Spinal cord (tissue), 10 donors: ENCODE results near the gene PRTFDC1. TPM values are rescaled to one million over a fixed set of nuclear protein-coding genes. Genes with fewer than 3 reads are reported as not detected.

ENCODE experiments used
- DNase-seq, 6 donors: peaks; one replicate each; pipeline versions ENCODE4 v3.0.0 to v3.0.0-alpha.2; 2013 to 2015; ENCODE audit warnings: low spot score in 6 of 6, low read depth in 4 of 6
- H3K27ac ChIP-seq: one replicate; pipeline ENCODE4 v1.5.1; 2013; ENCODE audit warnings: low read depth, low read length, control low read depth
- H3K27me3 ChIP-seq: one replicate; pipeline ENCODE4 v1.6.1; 2013; ENCODE audit warnings: low read length; ENCODE audit not compliant: control insufficient read depth, insufficient read depth
- H3K36me3 ChIP-seq: one replicate; pipeline ENCODE4 v1.6.1; 2013; ENCODE audit warnings: low read length; ENCODE audit not compliant: control insufficient read depth, insufficient read depth
- H3K4me1 ChIP-seq: one replicate; pipeline ENCODE4 v1.6.1; 2013; ENCODE audit warnings: low read length; ENCODE audit not compliant: control insufficient read depth, insufficient read depth
- H3K4me3 ChIP-seq: one replicate; pipeline ENCODE4 v1.5.1; 2013; ENCODE audit warnings: low read depth, low read length, control low read depth
- H3K9me3 ChIP-seq: one replicate; pipeline ENCODE4 v1.6.1; 2013; ENCODE audit warnings: low read length; ENCODE audit not compliant: control insufficient read depth, insufficient read depth
- WGBS: methylation state at CpG from one replicate; pipeline ENCODE4 v1.1.5; 2013; ENCODE audit warnings: missing lambda C conversion rate; ENCODE audit not compliant: insufficient coverage; 5-methylcytosine and 5-hydroxymethylcytosine counted together
- polyA plus RNA-seq, 2 donors: library from polyadenylated mRNA; unstranded; fragments of 120-200 nt; gene quantifications; one replicate each; pipeline ENCODE4 v1.2.1, GENCODE V29; 2013; ENCODE audit not compliant: insufficient read length in 2 of 2
- total RNA-seq, 2 donors: library from RNA; depleted of rRNA in 1 of 2; stranded (reverse); fragments of 120-200 nt in 1 of 2; fragments of >200 nt in 1 of 2; gene quantifications; one replicate each; pipeline versions ENCODE4 v1.2.3 to v1.2.4, GENCODE V29; 2013 to 2014
- donor health status: healthy.

Gene PRTFDC1
- total and polyA plus RNA-seq, 4 donors = 28.7 to 45.4 (median 36.5) TPM

GRCh38 chr10:24898501-24898900 lies 53.9 kb downstream of the PRTFDC1 start:
- no peaks in the 10 kb centered on the region for H3K36me3 ChIP-seq
- H3K4me3 ChIP-seq = no peak overlapping the region
- no peak for DNase-seq
- no CpG with 5 or more reads among the region's 2 CpGs for WGBS
- no peak overlapping the region for H3K27ac ChIP-seq
- no peaks in the 10 kb centered on the region for H3K27me3 ChIP-seq
- no peaks in the 10 kb centered on the region for H3K9me3 ChIP-seq
- no peaks in the 10 kb centered on the region for H3K4me1 ChIP-seq

GRCh38 chr10:24897326-24897926 lies 55.0 kb downstream of the PRTFDC1 start:
- Histone ChIP-seq H3K27me3 (no peaks in the 10 kb centered on the region), H3K9me3 (no peaks in the 10 kb centered on the region), H3K36me3 (no peaks in the 10 kb centered on the region), H3K4me3 (no peak overlapping the region), H3K27ac (no peak overlapping the region), H3K4me1 (no peaks in the 10 kb centered on the region)
- DNase-seq = no peak
- 100% methylated on average over 2 of the region's 4 CpGs for WGBS

- Histone ChIP-seq H3K36me3 (no peaks in the 10 kb centered on the region), H3K4me3 (no peak overlapping the region), H3K27me3 (no peaks in the 10 kb centered on the region), H3K9me3 (no peaks in the 10 kb centered on the region), H3K4me1 (no peaks in the 10 kb centered on the region), H3K27ac (no peak overlapping the region)
- WGBS = 94% methylated on average over 5 of the region's 8 CpGs
- no peak for DNase-seq
These were observed 57.7 kb downstream of the PRTFDC1 start for GRCh38 chr10:24894728-24895127.

GRCh38 chr10:24894309-24894708 lies 58.1 kb downstream of the PRTFDC1 start:
- Histone ChIP-seq H3K27me3 (no peaks in the 10 kb centered on the region), H3K9me3 (no peaks in the 10 kb centered on the region), H3K4me1 (no peaks in the 10 kb centered on the region), H3K27ac (no peak overlapping the region), H3K4me3 (no peak overlapping the region), H3K36me3 (no peaks in the 10 kb centered on the region)
- 96% methylated on average over 4 of the region's 5 CpGs for WGBS
- no peak for DNase-seq

GRCh38 chr10:24893127-24893526 lies 59.3 kb downstream of the PRTFDC1 start:
- Histone ChIP-seq H3K27ac (no peak overlapping the region), H3K36me3 (no peaks in the 10 kb centered on the region), H3K27me3 (no peaks in the 10 kb centered on the region), H3K4me3 (no peak overlapping the region), H3K9me3 (no peaks in the 10 kb centered on the region), H3K4me1 (no peaks in the 10 kb centered on the region)
- DNase-seq = no peak
- WGBS = no CpG with 5 or more reads among the region's 2 CpGs

- H3K27ac ChIP-seq = no peak overlapping the region
- no peaks in the 10 kb centered on the region for H3K9me3 ChIP-seq
- no peaks in the 10 kb centered on the region for H3K4me1 ChIP-seq
- WGBS = no CpG with 5 or more reads among the region's 1 CpG
- no peak for DNase-seq
- H3K27me3 ChIP-seq = no peaks in the 10 kb centered on the region
- no peaks in the 10 kb centered on the region for H3K36me3 ChIP-seq
- H3K4me3 ChIP-seq = no peak overlapping the region
These were observed 60.6 kb downstream of the PRTFDC1 start for GRCh38 chr10:24891823-24892222.

- no peak for DNase-seq
- H3K4me1 ChIP-seq = no peaks in the 10 kb centered on the region
- H3K27me3 ChIP-seq = no peaks in the 10 kb centered on the region
- no peaks in the 10 kb centered on the region for H3K36me3 ChIP-seq
- H3K4me3 ChIP-seq = no peak overlapping the region
- WGBS = no CpG with 5 or more reads among the region's 1 CpG
- H3K9me3 ChIP-seq = no peaks in the 10 kb centered on the region
- H3K27ac ChIP-seq = no peak overlapping the region
These were observed 62.8 kb downstream of the PRTFDC1 start for GRCh38 chr10:24889639-24890038.

- H3K27me3 ChIP-seq = no peaks in the 10 kb centered on the region
- no peak overlapping the region for H3K27ac ChIP-seq
- no peak overlapping the region for H3K4me3 ChIP-seq
- H3K4me1 ChIP-seq = no peaks in the 10 kb centered on the region
- H3K9me3 ChIP-seq = no peaks in the 10 kb centered on the region
- H3K36me3 ChIP-seq = no peaks in the 10 kb centered on the region
- 100% methylated on average over 1 of the region's 2 CpGs for WGBS
- no peak for DNase-seq
These were observed 64.6 kb downstream of the PRTFDC1 start for GRCh38 chr10:24887855-24888231.

- Histone ChIP-seq H3K36me3 (no peaks in the 10 kb centered on the region), H3K27me3 (no peaks in the 10 kb centered on the region), H3K27ac (no peak overlapping the region), H3K9me3 (no peaks in the 10 kb centered on the region), H3K4me3 (no peak overlapping the region), H3K4me1 (no peaks in the 10 kb centered on the region)
- WGBS = 81% methylated on average over 4 of the region's 5 CpGs
- no peak for DNase-seq
These were observed 66.1 kb downstream of the PRTFDC1 start for GRCh38 chr10:24886290-24886680.

- DNase-seq = no peak
- H3K36me3 ChIP-seq = no peaks in the 10 kb centered on the region
- H3K9me3 ChIP-seq = no peaks in the 10 kb centered on the region
- no peaks in the 10 kb centered on the region for H3K27me3 ChIP-seq
- H3K4me1 ChIP-seq = no peaks in the 10 kb centered on the region
- no peak overlapping the region for H3K27ac ChIP-seq
- 100% methylated on average over 3 of the region's 7 CpGs for WGBS
- no peak overlapping the region for H3K4me3 ChIP-seq
These were observed 66.7 kb downstream of the PRTFDC1 start for GRCh38 chr10:24885551-24886289.
